WTC11 (cell line): Measurements from ENCODE around the gene CHTF18.

ENCODE experiments used
- ATF2 ChIP-seq: sonication (generic); formaldehyde crosslinking; IDR thresholded peaks from 2 replicates; pipeline ENCODE4 v1.8.1; 2022; ENCODE audit warnings: low read depth, missing genetic modification reagents, borderline replicate concordance
- CTCF ChIP-seq: fragments of 200-600 bp; IDR thresholded peaks from 2 replicates; pipeline ENCODE4 v1.8.0; 2022; ENCODE audit warnings: antibody characterized with exemption
- JUN ChIP-seq: sonication (generic); formaldehyde crosslinking; IDR thresholded peaks from 2 replicates; pipeline ENCODE4 v1.8.0; 2023; ENCODE audit warnings: mild to moderate bottlenecking, missing genetic modification reagents
- NR3C1 ChIP-seq: sonication (generic); formaldehyde crosslinking; conservative IDR thresholded peaks from 2 replicates; pipeline ENCODE4 v1.8.1; 2023; ENCODE audit warnings: low read depth, mild to moderate bottlenecking, missing genetic modification reagents
- RELA ChIP-seq: sonication (generic); formaldehyde crosslinking; IDR thresholded peaks from 2 replicates; pipeline ENCODE4 v1.8.1; 2022; ENCODE audit warnings: missing genetic modification reagents, mild to moderate bottlenecking, borderline replicate concordance
- SP1 ChIP-seq: sonication (generic); formaldehyde crosslinking; conservative IDR thresholded peaks from 2 replicates; pipeline ENCODE4 v1.8.1; 2022; ENCODE audit warnings: missing genetic modification reagents
- TEAD4 ChIP-seq: sonication (generic); formaldehyde crosslinking; IDR thresholded peaks from 2 replicates; pipeline ENCODE4 v1.8.0; 2022; ENCODE audit warnings: mild to moderate bottlenecking, missing genetic modification reagents

- TF ChIP-seq ATF2 (CRISPR knock-in tag): no peak
- no peak for TF ChIP-seq TEAD4 (CRISPR knock-in tag)
- peak; percentile 86 for TF ChIP-seq CTCF
- TF ChIP-seq SP1 (CRISPR knock-in tag): 0 out of 2 replicates have a peak, but pooled peaks have one; percentile 18
- no peak for TF ChIP-seq JUN (CRISPR knock-in tag)
- TF ChIP-seq RELA (CRISPR knock-in tag): no peak
- no peak for TF ChIP-seq NR3C1
These were observed 2.6 kb upstream of the CHTF18 start for GRCh38 chr16:785563-786535.
